HepG2 (cell line): Measurements from ENCODE around the gene ERP27. TPM values are rescaled to one million over a fixed set of nuclear protein-coding genes. Genes with fewer than 3 reads are reported as not detected.

Source experiments
- ATAC-seq: fragments of 200-7000 bp; cut with Tn5 transposase; 3 replicates; pipeline ENCODE4 v1.9.1; 2020; ENCODE audit warnings: mild to moderate bottlenecking, moderate library complexity
- BruUV-seq: library from RNA; stranded (reverse); fragments of 400-500 nt; replicated peaks from 2 replicates; lab custom pipeline; 2021; lab: Mats Ljungman, UMichigan
- CTCF ChIA-PET: fragments of 300-600 bp; formaldehyde crosslinking; extraction: SDS; loops from one replicate; lab custom pipeline; 2021; ENCODE audit warnings: low total read pairs, inconsistent platforms, low intra/inter-chr PET ratio; lab: Yijun Ruan, JAX
- POLR2A ChIA-PET: fragments of 350-600 bp; sonication (Branson Sonifier 250); formaldehyde crosslinking; loops from one replicate; lab custom pipeline; 2020; ENCODE audit warnings: antibody characterized with exemption, inconsistent platforms; lab: Yijun Ruan, JAX
- DNase-seq: peaks from one replicate; pipeline ENCODE4 v3.0.0-alpha.2; 2015; ENCODE audit warnings: low spot score
- FAIRE-seq: peaks from 3 replicates; lab custom pipeline; 2011; peaks lifted over from hg19 to GRCh38; lab: Jason Lieb, UNC
- H2AFZ ChIP-seq: one replicate; pipeline ENCODE4 v1.6.1; 2011; ENCODE audit warnings: low read length, inconsistent platforms
- H3K27ac ChIP-seq: fragments of 300-600 bp; 3 replicates; pipeline ENCODE4 v1.8.0; 2011; ENCODE audit warnings: mixed run types, mild to moderate bottlenecking, mixed read lengths, low read length, inconsistent platforms; ENCODE audit not compliant: insufficient read depth; ENCODE audit errors: extremely low read length
- H3K27me3 ChIP-seq, 2 experiments: fragments of 200-600 bp in 1 of 2; 2 replicates in 1 of 2; 3 replicates in 1 of 2; pipeline versions ENCODE4 v1.6.0 to v1.8.0; 2011; ENCODE audit warnings: low read length in 2 of 2, mild to moderate bottlenecking in 2 of 2, moderate library complexity in 2 of 2, inconsistent platforms in 1 of 2; ENCODE audit not compliant: insufficient read depth in 2 of 2, control insufficient read depth in 1 of 2
- H3K36me3 ChIP-seq, 2 experiments: fragments of 200-600 bp in 1 of 2; replicated peaks in 1 of 2; 2 replicates in 1 of 2; 3 replicates in 1 of 2; pipeline versions ENCODE4 v1.5.1 to v1.8.0; 2011; ENCODE audit warnings: low read length in 2 of 2, inconsistent platforms in 1 of 2; ENCODE audit not compliant: insufficient read depth in 2 of 2, control insufficient read depth in 1 of 2
- H3K4me1 ChIP-seq: 2 replicates; pipeline ENCODE4 v1.5.1; 2012; ENCODE audit warnings: low read length, inconsistent platforms; ENCODE audit not compliant: insufficient read depth
- H3K4me2 ChIP-seq: 2 replicates; pipeline ENCODE4 v1.6.0; 2011; ENCODE audit warnings: low read depth, low read length, inconsistent platforms
- H3K4me3 ChIP-seq, 3 experiments: fragments of 200-600 bp in 1 of 3; sonication (generic), shearing (Covaris generic) in 1 of 3; replicated peaks in 1 of 3; 2 replicates each; pipeline ENCODE4 v1.5.1; 2011 to 2016; ENCODE audit warnings: low read length in 3 of 3, inconsistent platforms in 2 of 3, low read depth in 2 of 3, mild to moderate bottlenecking in 2 of 3, control low read depth in 1 of 3, mixed read lengths in 1 of 3; ENCODE audit not compliant: insufficient read depth in 1 of 3
- H3K79me2 ChIP-seq: one replicate; pipeline ENCODE4 v1.6.1; 2011; ENCODE audit warnings: low read length, inconsistent platforms; ENCODE audit not compliant: insufficient read depth
- H3K9ac ChIP-seq: 2 replicates; pipeline ENCODE4 v1.6.0; 2011; ENCODE audit warnings: mild to moderate bottlenecking, low read depth, low read length, inconsistent platforms; ENCODE audit not compliant: insufficient read depth
- H3K9me3 ChIP-seq: 2 replicates; pipeline ENCODE4 v1.5.1; 2012; ENCODE audit warnings: mild to moderate bottlenecking, low read length
- H4K20me1 ChIP-seq: 2 replicates; pipeline ENCODE4 v1.6.0; 2011; ENCODE audit warnings: inconsistent platforms, mild to moderate bottlenecking, low read length, moderate library complexity; ENCODE audit not compliant: insufficient read depth
- AKNA ChIP-seq: sonication (generic); formaldehyde crosslinking; IDR thresholded peaks from 2 replicates; pipeline ENCODE4 v1.4.0; 2020; ENCODE audit warnings: missing genetic modification reagents, borderline replicate concordance
- ARHGAP35 ChIP-seq: sonication (generic); formaldehyde crosslinking; IDR thresholded peaks from 2 replicates; pipeline ENCODE4 v1.9.0; 2022; ENCODE audit warnings: mild to moderate bottlenecking, inconsistent platforms, moderate library complexity, missing genetic modification reagents, borderline replicate concordance
- BRD4 ChIP-seq: sonication (generic); formaldehyde crosslinking; IDR thresholded peaks from 2 replicates; pipeline ENCODE4 v1.4.0; 2020; ENCODE audit warnings: missing genetic modification reagents
- EP300 ChIP-seq, 3 experiments: sonication (generic) in 1 of 3; formaldehyde crosslinking in 1 of 3; IDR thresholded peaks; 2 replicates each; pipeline versions ENCODE4 v1.5.1 to v1.6.1; 2011 to 2020; ENCODE audit warnings: low read depth in 2 of 3, low read length in 2 of 3, borderline replicate concordance in 1 of 3, improper control_type of control experiment in 1 of 3, mild to moderate bottlenecking in 1 of 3, missing genetic modification reagents in 1 of 3, moderate library complexity in 1 of 3
- IKZF5 ChIP-seq: IDR thresholded peaks from 2 replicates; pipeline ENCODE4 v1.6.1; 2018; ENCODE audit warnings: missing genetic modification reagents, mild to moderate bottlenecking, missing compliant biosample characterization
- MAFF ChIP-seq: IDR thresholded peaks from 2 replicates; pipeline ENCODE4 v1.6.1; 2011; ENCODE audit warnings: low read depth, low read length, improper control_type of control experiment
- NFE2 ChIP-seq: sonication (generic); formaldehyde crosslinking; IDR thresholded peaks from 2 replicates; pipeline ENCODE4 v1.4.0; 2020; ENCODE audit warnings: missing genetic modification reagents
- SAP130 ChIP-seq: IDR thresholded peaks from 2 replicates; pipeline ENCODE4 v1.6.1; 2016; ENCODE audit warnings: low read depth
- ZBTB21 ChIP-seq: sonication (generic); formaldehyde crosslinking; IDR thresholded peaks from 2 replicates; pipeline ENCODE4 v1.4.0; 2020; ENCODE audit warnings: missing genetic modification reagents
- ZNF256 ChIP-seq: sonication (generic); formaldehyde crosslinking; conservative IDR thresholded peaks from 2 replicates; pipeline ENCODE4 v1.4.0; 2020; ENCODE audit warnings: missing genetic modification reagents
- ZNF468 ChIP-seq: sonication (generic); formaldehyde crosslinking; IDR thresholded peaks from 2 replicates; pipeline ENCODE4 v1.8.0; 2022; ENCODE audit warnings: mild to moderate bottlenecking, moderate library complexity, missing genetic modification reagents
- ZNF530 ChIP-seq: sonication (generic); formaldehyde crosslinking; IDR thresholded peaks from 2 replicates; pipeline ENCODE4 v1.5.0; 2020; ENCODE audit warnings: low read depth, mild to moderate bottlenecking, missing genetic modification reagents
- ZNF740 ChIP-seq: sonication (generic); formaldehyde crosslinking; IDR thresholded peaks from 2 replicates; pipeline ENCODE4 v1.4.0; 2020; ENCODE audit warnings: missing genetic modification reagents
- ZNF841 ChIP-seq: sonication (generic); formaldehyde crosslinking; IDR thresholded peaks from 2 replicates; pipeline ENCODE4 v1.8.1; 2023; ENCODE audit warnings: missing genetic modification reagents, borderline replicate concordance
- WGBS: methylation state at CpG from one replicate; pipeline ENCODE4 v1.1.6; 2017; ENCODE audit warnings: low lambda C conversion rate; 5-methylcytosine and 5-hydroxymethylcytosine counted together
- in situ Hi-C: cut with HindIII; loops from 2 replicates; pipeline ENCODE4 v1.10.0; 2017; ENCODE audit warnings: low pct_unique_long_range_greater_than_20kb; ENCODE audit not compliant: extremely low pct_ligation_motif_present
- intact Hi-C: fragments of 100-400 bp; cut with micrococcal nuclease; formaldehyde crosslinking; loops from one replicate; pipeline ENCODE4 v1.10.0; 2022; ENCODE audit not compliant: unreplicated experiment
- polyA plus RNA-seq, 8 experiments: library from polyadenylated mRNA; depleted of rRNA in 3 of 8; stranded (reverse) in 7 of 8; unstranded in 1 of 8; fragments of >200 nt; fragmentation: Illumina TruSeq in 4 of 8; extraction: Trizol in 4 of 8; gene quantifications; 2 replicates each; pipeline versions ENCODE4 v1.2.1 to v1.2.3, GENCODE V29; 2011 to 2016; ENCODE audit warnings: low read depth in 4 of 8, missing spikeins in 1 of 8, mixed read lengths in 1 of 8; ENCODE audit not compliant: insufficient read depth in 1 of 8
- total RNA-seq, 5 experiments: library from RNA; depleted of rRNA; stranded (reverse); fragments of >200 nt; fragmentation: Illumina TruSeq; extraction: Trizol; gene quantifications; 2 replicates each; pipeline ENCODE4 v1.2.3, GENCODE V29; 2016; ENCODE audit warnings: low read depth in 1 of 5

ERP27 gene
- total and polyA plus RNA-seq, 2 of the 13 experiments (the other 11 are each of a cell fraction or from before 2014, with no cell fraction given) = 1.8 to 6.6 TPM

- no peaks in the 10 kb centered on the region for H3K9me3 ChIP-seq
- CTCF ChIA-PET = no interaction called here
- POLR2A ChIA-PET = no interaction called here
- no peaks in the 10 kb centered on the region for H4K20me1 ChIP-seq
- no peaks in the 10 kb centered on the region for H3K36me3 ChIP-seq
- intact Hi-C loops = no loop called here
- no peak overlapping the region for H3K27ac ChIP-seq
- in situ Hi-C loops = no loop called here
- no peak overlapping the region for H3K9ac ChIP-seq
- H3K4me3 ChIP-seq = no peak overlapping the region
- no peaks in the 10 kb centered on the region for H3K27me3 ChIP-seq
- no TSS peak for BruUV-seq
- no peak overlapping the region for H2AFZ ChIP-seq
- 0% methylated on average over 2 of the region's 2 CpGs for WGBS
- H3K4me2 ChIP-seq = no peak overlapping the region
- TF ChIP-seq ZBTB21 = no peak
- TF ChIP-seq ZNF468 (CRISPR knock-in tag) = no peak
- TF ChIP-seq AKNA (CRISPR knock-in tag) = no peak
- TF ChIP-seq BRD4 (CRISPR knock-in tag) = no peak
- TF ChIP-seq NFE2 = no peak
- no peak for TF ChIP-seq MAFF
- no peak for TF ChIP-seq ZNF841
- TF ChIP-seq IKZF5 (CRISPR knock-in tag) = no peak
- no peak for TF ChIP-seq ZNF740 (CRISPR knock-in tag)
- no peak for TF ChIP-seq SAP130
- TF ChIP-seq ZNF256 (CRISPR knock-in tag) = no peak
- TF ChIP-seq EP300 (IDR thresholded peaks at IDR 0.05; ENCODE audit: low read depth in 2 of 2, low read length in 2 of 2) = no peak
- no peak for TF ChIP-seq EP300 (CRISPR knock-in tag; IDR thresholded peaks at IDR 0.05; ENCODE audit: borderline replicate concordance)
- no peak for TF ChIP-seq ZNF530 (CRISPR knock-in tag)
- TF ChIP-seq ARHGAP35 = no peak
- ATAC-seq (no peak), FAIRE-seq (no peak), DNase-seq (no peak)
- peaks cover 8% of the 10 kb centered on the region; the same call in 1 of the 2 replicates for H3K4me1 ChIP-seq
- no peaks in the 10 kb centered on the region for H3K79me2 ChIP-seq
These were observed 18.6 kb upstream of the ERP27 start for GRCh38 chr12:14956905-14957304.
